Mesenchymal stem cell (in vitro differentiated cells and primary cell): ENCODE measurements around the gene RIPOR2.

ENCODE experiments used
- DNase-seq: peaks from one replicate; pipeline ENCODE4 v3.0.0-alpha.2; 2013
- H2AFZ ChIP-seq: one replicate; pipeline ENCODE4 v1.6.1; 2013; ENCODE audit warnings: low read depth, mild to moderate bottlenecking, control low read depth, inconsistent platforms, low read length, moderate library complexity
- H2AK5ac ChIP-seq: 2 replicates; pipeline ENCODE4 v1.6.1; 2013; ENCODE audit warnings: low read length, moderate library complexity, mild to moderate bottlenecking, inconsistent platforms; ENCODE audit not compliant: severe bottlenecking
- H2BK120ac ChIP-seq: one replicate; pipeline ENCODE4 v1.6.1; 2013; ENCODE audit warnings: low read depth, mild to moderate bottlenecking, inconsistent platforms, low read length, moderate library complexity
- H2BK12ac ChIP-seq, 2 experiments: one replicate each; pipeline ENCODE4 v1.6.1; 2013; ENCODE audit warnings: inconsistent platforms in 2 of 2, low read length in 2 of 2, mild to moderate bottlenecking in 2 of 2, moderate library complexity in 2 of 2, control low read depth in 1 of 2
- H2BK15ac ChIP-seq: one replicate; pipeline ENCODE4 v1.6.1; 2013; ENCODE audit warnings: mild to moderate bottlenecking, low read depth, inconsistent platforms; ENCODE audit not compliant: poor library complexity, severe bottlenecking
- H2BK5ac ChIP-seq: 2 replicates; pipeline ENCODE4 v1.6.1; 2013; ENCODE audit warnings: low read depth, mild to moderate bottlenecking, low read length, control low read depth, inconsistent platforms; ENCODE audit not compliant: poor library complexity, severe bottlenecking
- H3K14ac ChIP-seq, 2 experiments: one replicate each; pipeline ENCODE4 v1.6.1; 2013; ENCODE audit warnings: inconsistent platforms in 2 of 2, low read length in 2 of 2, control low read depth in 1 of 2, mild to moderate bottlenecking in 1 of 2, moderate library complexity in 1 of 2
- H3K18ac ChIP-seq, 2 experiments: one replicate each; pipeline ENCODE4 v1.6.1; 2013; ENCODE audit warnings: inconsistent platforms in 2 of 2, low read length in 2 of 2, control low read depth in 1 of 2, low read depth in 1 of 2, mild to moderate bottlenecking in 1 of 2
- H3K23ac ChIP-seq, 2 experiments: one replicate each; pipeline ENCODE4 v1.6.1; 2013; ENCODE audit warnings: inconsistent platforms in 2 of 2, low read length in 2 of 2, mild to moderate bottlenecking in 2 of 2, moderate library complexity in 2 of 2, control low read depth in 1 of 2
- H3K27ac ChIP-seq: 2 replicates; pipeline ENCODE4 v1.5.1; 2013; ENCODE audit warnings: mild to moderate bottlenecking, moderate library complexity, low read length, control low read depth, inconsistent platforms; ENCODE audit not compliant: poor library complexity, severe bottlenecking
- H3K27me3 ChIP-seq, 2 experiments: 2 replicates each; pipeline versions ENCODE4 v1.6.1 to v1.7.0; 2013; ENCODE audit warnings: low read length in 2 of 2, mild to moderate bottlenecking in 2 of 2, moderate library complexity in 2 of 2, control low read depth in 1 of 2, inconsistent platforms in 1 of 2; ENCODE audit not compliant: control insufficient read depth in 1 of 2, insufficient read depth in 1 of 2
- H3K36me3 ChIP-seq, 2 experiments: 2 replicates each; pipeline versions ENCODE4 v1.6.1 to v1.7.0; 2013; ENCODE audit warnings: low read length in 2 of 2, control low read depth in 1 of 2, inconsistent platforms in 1 of 2, low read depth in 1 of 2, mild to moderate bottlenecking in 1 of 2; ENCODE audit not compliant: insufficient read depth in 2 of 2, control insufficient read depth in 1 of 2
- H3K4ac ChIP-seq, 2 experiments: one replicate each; pipeline ENCODE4 v1.6.1; 2013; ENCODE audit warnings: inconsistent platforms in 2 of 2, low read length in 2 of 2, mild to moderate bottlenecking in 2 of 2, moderate library complexity in 2 of 2, control low read depth in 1 of 2, low read depth in 1 of 2
- H3K4me1 ChIP-seq: 2 replicates; pipeline ENCODE4 v1.6.1; 2013; ENCODE audit warnings: low read depth, low read length, control low read depth; ENCODE audit not compliant: control insufficient read depth, insufficient read depth
- H3K4me2 ChIP-seq: 2 replicates; pipeline ENCODE4 v1.6.1; 2013; ENCODE audit warnings: low read length, mild to moderate bottlenecking, inconsistent platforms; ENCODE audit not compliant: poor library complexity, severe bottlenecking
- H3K4me3 ChIP-seq, 2 experiments: 2 replicates each; pipeline versions ENCODE4 v1.5.1 to v1.7.0; 2013; ENCODE audit warnings: low read length in 2 of 2, mild to moderate bottlenecking in 2 of 2, control low read depth in 1 of 2, low read depth in 1 of 2; ENCODE audit not compliant: insufficient read depth in 1 of 2
- H3K79me1 ChIP-seq: replicated peaks from 2 replicates; pipeline ENCODE4 v1.6.1; 2013; ENCODE audit warnings: mild to moderate bottlenecking, control low read depth, low read length, inconsistent platforms; ENCODE audit not compliant: poor library complexity, severe bottlenecking
- H3K9ac ChIP-seq: 2 replicates; pipeline ENCODE4 v1.7.0; 2013; ENCODE audit warnings: mild to moderate bottlenecking, low read length, moderate library complexity
- H3K9me3 ChIP-seq: 2 replicates; pipeline ENCODE4 v1.7.0; 2013; ENCODE audit warnings: mild to moderate bottlenecking, low read length; ENCODE audit not compliant: control insufficient read depth
- H4K8ac ChIP-seq: one replicate; pipeline ENCODE4 v1.6.1; 2013; ENCODE audit warnings: inconsistent platforms, mild to moderate bottlenecking, low read length, moderate library complexity
- H4K91ac ChIP-seq: one replicate; pipeline ENCODE4 v1.6.1; 2013; ENCODE audit warnings: mild to moderate bottlenecking, low read length, inconsistent platforms
- WGBS: methylation state at CpG from one replicate; pipeline ENCODE4 v1.1.7; 2013; ENCODE audit warnings: mixed read lengths; 5-methylcytosine and 5-hydroxymethylcytosine counted together

Gene RIPOR2

DNA sequence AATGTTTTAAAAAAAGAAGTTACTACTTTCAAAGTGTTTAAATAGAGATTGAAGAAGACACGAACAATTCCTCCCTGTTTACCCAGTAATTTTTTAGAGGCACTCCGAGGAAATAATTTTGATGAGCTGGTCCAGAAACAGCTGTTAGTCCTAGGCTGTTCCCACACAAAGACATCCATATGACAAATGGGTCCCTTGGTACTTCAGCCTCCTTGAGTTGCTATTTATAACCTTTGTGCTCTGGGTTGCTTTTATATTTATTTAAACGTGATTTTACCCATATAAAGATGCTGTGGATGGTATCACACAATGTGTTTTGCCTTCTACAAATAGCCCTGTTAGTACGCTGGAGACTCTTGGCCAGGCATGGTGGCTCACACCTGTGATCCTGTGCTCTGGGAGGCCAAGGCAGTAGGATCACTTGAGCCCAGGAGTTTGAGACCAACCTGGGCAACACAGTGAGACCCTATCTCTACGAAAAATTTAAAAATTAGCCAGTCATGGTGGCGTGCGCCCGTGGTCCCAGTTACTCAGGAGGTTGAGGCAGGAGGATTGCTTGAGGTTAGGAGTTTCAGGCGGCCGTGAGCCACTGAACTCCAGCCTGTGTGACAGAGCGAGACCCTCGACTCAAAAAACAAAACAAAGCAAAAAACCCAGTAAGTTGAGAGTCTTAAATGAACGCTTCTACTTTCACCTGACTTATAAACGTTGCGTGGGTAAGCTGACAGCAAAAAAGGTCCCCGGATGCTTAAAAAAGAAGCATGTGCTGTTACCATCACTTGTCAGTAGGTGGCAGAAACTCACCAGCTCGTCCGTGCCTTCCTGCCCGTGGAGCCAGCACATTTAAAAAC lies 80.1 kb downstream of the RIPOR2 start:
- no peak overlapping the region for H3K4ac ChIP-seq
- H3K14ac ChIP-seq: no peak overlapping the region
- no peak overlapping the region for H3K23ac ChIP-seq
- H3K4me3 ChIP-seq: no peak overlapping the region
- DNase-seq: peak; percentile 75
- H3K9ac ChIP-seq: peak overlapping the region; percentile 62
- no peak overlapping the region for H4K91ac ChIP-seq
- 34% methylated on average over 17 of the region's 19 CpGs for WGBS
- H3K4me1 ChIP-seq: peaks cover 3% of the 10 kb centered on the region
- H2AFZ ChIP-seq: no peak overlapping the region
- no peaks in the 10 kb centered on the region for H3K79me1 ChIP-seq
- no peak overlapping the region for H3K18ac ChIP-seq
- no peak overlapping the region for H3K27ac ChIP-seq
- no peak overlapping the region for H3K4me2 ChIP-seq
- H2BK120ac ChIP-seq: no peak overlapping the region
- H2BK15ac ChIP-seq: no peak overlapping the region
- peaks cover 0 to 43% of the 10 kb centered on the region in 2 experiments for H3K36me3 ChIP-seq
- no peak overlapping the region for H2BK12ac ChIP-seq
- H3K27me3 ChIP-seq: peaks cover 0 to 31% of the 10 kb centered on the region in 2 experiments
- H4K8ac ChIP-seq: peak overlapping the region; percentile 56
- no peak overlapping the region for H2AK5ac ChIP-seq
- no peaks in the 10 kb centered on the region for H3K9me3 ChIP-seq
- H2BK5ac ChIP-seq: no peak overlapping the region

DNA sequence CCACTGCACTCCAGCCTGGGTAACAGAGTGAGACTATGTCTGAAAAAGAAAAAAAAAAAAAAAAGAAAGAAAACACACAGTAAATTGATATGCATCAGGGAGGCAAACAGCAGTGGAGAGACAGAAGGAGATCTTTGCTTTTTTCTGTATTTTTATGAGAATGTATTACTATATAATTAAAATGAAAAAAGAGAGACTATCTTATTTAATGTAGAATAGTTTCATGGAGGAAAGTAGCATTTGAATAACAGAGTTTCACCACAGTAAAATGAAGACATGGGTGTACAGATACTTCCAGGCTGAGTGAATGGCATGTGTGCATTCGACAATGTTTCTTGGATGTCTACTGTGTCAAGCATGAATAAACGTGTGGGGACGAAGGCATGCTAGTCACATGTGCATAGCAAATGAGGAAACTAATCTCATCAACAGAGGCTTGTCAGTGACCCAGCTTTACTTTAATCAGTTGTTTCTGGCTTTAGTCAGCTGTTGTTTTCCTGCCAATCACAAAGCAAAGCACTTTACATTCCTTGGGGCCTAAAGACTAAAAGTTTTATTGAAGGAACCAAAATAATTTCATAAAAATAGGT lies 81.6 kb downstream of the RIPOR2 start:
- H4K91ac ChIP-seq: no peak overlapping the region
- H3K4ac ChIP-seq: no peak overlapping the region
- DNase-seq: no peak
- H3K14ac ChIP-seq: no peak overlapping the region
- H3K23ac ChIP-seq: no peak overlapping the region
- H3K36me3 ChIP-seq: peaks cover 0 to 42% of the 10 kb centered on the region in 2 experiments
- H2BK120ac ChIP-seq: no peak overlapping the region
- H2BK15ac ChIP-seq: no peak overlapping the region
- H3K9ac ChIP-seq: no peak overlapping the region
- H3K4me3 ChIP-seq: no peak overlapping the region
- H2AFZ ChIP-seq: no peak overlapping the region
- 83% methylated on average over 3 of the region's 3 CpGs for WGBS
- no peaks in the 10 kb centered on the region for H3K79me1 ChIP-seq
- peaks cover 0 to 20% of the 10 kb centered on the region in 2 experiments for H3K27me3 ChIP-seq
- H2AK5ac ChIP-seq: no peak overlapping the region
- H3K9me3 ChIP-seq: no peaks in the 10 kb centered on the region
- no peak overlapping the region for H2BK5ac ChIP-seq
- no peak overlapping the region for H2BK12ac ChIP-seq
- no peak overlapping the region for H3K4me2 ChIP-seq
- H3K18ac ChIP-seq: no peak overlapping the region
- H3K4me1 ChIP-seq: peaks cover 3% of the 10 kb centered on the region
- H4K8ac ChIP-seq: no peak overlapping the region
- H3K27ac ChIP-seq: no peak overlapping the region

DNA sequence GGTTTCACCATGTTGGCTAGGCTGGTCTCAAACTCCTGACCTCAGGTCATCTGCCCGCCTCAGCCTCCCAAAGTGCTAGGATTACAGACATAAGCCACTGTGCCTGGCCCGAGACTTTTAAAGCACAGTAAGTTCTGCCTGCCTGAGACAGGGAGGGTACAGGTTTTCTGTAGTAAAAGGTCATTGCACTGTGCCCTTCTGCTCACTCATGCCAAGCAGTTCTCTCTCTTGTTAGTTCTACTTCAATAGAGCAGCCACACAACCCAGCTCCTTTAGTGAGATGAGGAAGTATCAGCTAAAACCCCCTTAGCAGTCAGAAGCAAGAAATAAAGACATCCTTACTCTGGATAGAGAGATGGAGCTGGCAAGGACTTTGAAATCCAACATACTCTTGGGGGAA lies 84.7 kb downstream of the RIPOR2 start:
- Histone ChIP-seq H2BK120ac (no peak overlapping the region), H3K27ac (no peak overlapping the region), H3K18ac (no peak overlapping the region), H3K4me3 (no peak overlapping the region), H4K8ac (no peak overlapping the region), H2AK5ac (no peak overlapping the region), H3K23ac (no peak overlapping the region), H3K36me3 (peaks cover 0 to 65% of the 10 kb centered on the region in 2 experiments), H3K79me1 (no peaks in the 10 kb centered on the region), H3K9me3 (no peaks in the 10 kb centered on the region), H3K14ac (no peak overlapping the region), H2BK12ac (no peak overlapping the region), H2BK5ac (no peak overlapping the region), H3K4me1 (peaks cover 4% of the 10 kb centered on the region), H2BK15ac (no peak overlapping the region), H2AFZ (no peak overlapping the region), H3K27me3 (no peaks in the 10 kb centered on the region), H3K4me2 (no peak overlapping the region), H3K9ac (no peak overlapping the region), H4K91ac (no peak overlapping the region), H3K4ac (no peak overlapping the region)
- WGBS: 100% methylated on average over 1 of the region's 2 CpGs
- DNase-seq: no peak

DNA sequence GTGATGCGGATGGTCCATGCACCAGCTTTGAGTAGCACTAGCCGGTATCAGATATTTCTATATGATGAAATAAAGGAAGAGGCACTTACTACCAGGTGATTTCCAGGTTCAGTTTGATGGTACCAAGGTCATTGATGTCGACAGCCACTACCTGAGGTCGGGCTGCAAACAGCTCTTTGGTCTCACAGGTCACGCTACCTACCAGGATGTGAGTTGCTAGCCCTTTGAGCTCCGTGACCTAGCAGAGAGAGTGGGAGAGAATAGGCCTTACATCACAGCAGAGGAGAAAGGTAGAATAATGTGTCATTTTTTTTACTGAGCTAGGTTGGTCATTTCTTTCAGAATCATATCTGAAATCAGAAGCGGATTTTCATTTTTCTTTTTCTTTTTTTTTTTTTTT lies 86.0 kb downstream of the RIPOR2 start:
- Histone ChIP-seq H2AFZ (no peak overlapping the region), H3K4ac (no peak overlapping the region), H2AK5ac (no peak overlapping the region), H3K27ac (no peak overlapping the region), H4K91ac (no peak overlapping the region), H3K9me3 (no peaks in the 10 kb centered on the region), H3K27me3 (no peaks in the 10 kb centered on the region), H3K36me3 (peaks cover 0 to 78% of the 10 kb centered on the region in 2 experiments), H4K8ac (no peak overlapping the region), H3K4me2 (no peak overlapping the region), H2BK15ac (no peak overlapping the region), H3K4me1 (peaks cover 2% of the 10 kb centered on the region), H3K14ac (no peak overlapping the region), H2BK5ac (no peak overlapping the region), H3K4me3 (no peak overlapping the region), H3K23ac (no peak overlapping the region), H2BK120ac (no peak overlapping the region), H3K79me1 (no peaks in the 10 kb centered on the region), H3K9ac (no peak overlapping the region), H2BK12ac (no peak overlapping the region), H3K18ac (no peak overlapping the region)
- WGBS: 95% methylated on average over 7 of the region's 7 CpGs
- no peak for DNase-seq
